Astrocyte (in vitro differentiated cells and primary cell): ENCODE results near the gene COPZ1. TPM values are rescaled to one million over a fixed set of nuclear protein-coding genes. Genes with fewer than 3 reads are reported as not detected.
"Not testable (repeated sequence)": the region's sequence is repeated elsewhere in the genome, so short reads cannot be mapped to it uniquely, and the experiment has no call there.

ENCODE experiments used
- DNase-seq: peaks from one replicate; pipeline ENCODE4 v3.0.0-alpha.2; 2010; ENCODE audit warnings: low read depth
- FAIRE-seq: peaks from 2 replicates; lab custom pipeline; 2011; peaks lifted over from hg19 to GRCh38; lab: Jason Lieb, UNC
- H2AFZ ChIP-seq: 2 replicates; pipeline ENCODE4 v1.6.0; 2012; ENCODE audit warnings: low read depth, low read length, inconsistent platforms
- H3K27ac ChIP-seq: 2 replicates; pipeline ENCODE4 v1.5.1; 2011; ENCODE audit warnings: low read depth, low read length, inconsistent platforms
- H3K27me3 ChIP-seq: 2 replicates; pipeline ENCODE4 v1.6.0; 2011; ENCODE audit warnings: low read length, inconsistent platforms; ENCODE audit not compliant: insufficient read depth
- H3K36me3 ChIP-seq: 2 replicates; pipeline ENCODE4 v1.5.1; 2011; ENCODE audit warnings: low read length, inconsistent platforms; ENCODE audit not compliant: insufficient read depth
- H3K4me1 ChIP-seq: 2 replicates; pipeline ENCODE4 v1.5.1; 2011; ENCODE audit warnings: low read length, inconsistent platforms; ENCODE audit not compliant: insufficient read depth
- H3K4me2 ChIP-seq: 2 replicates; pipeline ENCODE4 v1.6.0; 2012; ENCODE audit warnings: low read length, inconsistent platforms
- H3K4me3 ChIP-seq: 2 replicates; pipeline ENCODE4 v1.5.1; 2011; ENCODE audit warnings: low read depth, mild to moderate bottlenecking, low read length, inconsistent platforms; ENCODE audit not compliant: insufficient read depth
- H3K79me2 ChIP-seq: 2 replicates; pipeline ENCODE4 v1.6.0; 2012; ENCODE audit warnings: mild to moderate bottlenecking, low read length, inconsistent platforms; ENCODE audit not compliant: insufficient read depth
- H3K9ac ChIP-seq: 2 replicates; pipeline ENCODE4 v1.6.0; 2012; ENCODE audit warnings: mild to moderate bottlenecking, low read length, inconsistent platforms
- H3K9me3 ChIP-seq: 2 replicates; pipeline ENCODE4 v1.5.1; 2012; ENCODE audit warnings: low read depth, mild to moderate bottlenecking, low read length, inconsistent platforms; ENCODE audit not compliant: insufficient read depth
- H4K20me1 ChIP-seq: 2 replicates; pipeline ENCODE4 v1.6.0; 2012; ENCODE audit warnings: low read length, inconsistent platforms; ENCODE audit not compliant: insufficient read depth
- H3K27ac Mint-ChIP-seq: one replicate; pipeline ENCODE4 v1.8.0; 2021; ENCODE audit warnings: mild to moderate bottlenecking, mixed read lengths; ENCODE audit not compliant: unreplicated experiment
- H3K27me3 Mint-ChIP-seq: one replicate; pipeline ENCODE4 v1.8.0; 2021; ENCODE audit warnings: low read depth, mixed read lengths; ENCODE audit not compliant: unreplicated experiment
- H3K36me3 Mint-ChIP-seq: one replicate; pipeline ENCODE4 v1.8.0; 2021; ENCODE audit warnings: low read depth, mixed read lengths; ENCODE audit not compliant: unreplicated experiment
- H3K4me1 Mint-ChIP-seq: one replicate; pipeline ENCODE4 v1.8.0; 2021; ENCODE audit warnings: low read depth, mixed read lengths; ENCODE audit not compliant: unreplicated experiment
- H3K4me3 Mint-ChIP-seq: one replicate; pipeline ENCODE4 v1.8.0; 2021; ENCODE audit warnings: mild to moderate bottlenecking, moderate library complexity, mixed read lengths; ENCODE audit not compliant: unreplicated experiment
- H3K9me3 Mint-ChIP-seq: one replicate; pipeline ENCODE4 v1.8.0; 2021; ENCODE audit warnings: mild to moderate bottlenecking, mixed read lengths; ENCODE audit not compliant: unreplicated experiment
- EZH2 ChIP-seq: IDR thresholded peaks from 2 replicates; pipeline ENCODE4 v1.6.1; 2012; ENCODE audit warnings: mild to moderate bottlenecking, low read length, inconsistent platforms; ENCODE audit not compliant: insufficient read depth
- total RNA-seq: library from RNA; stranded (reverse); gene quantifications from 2 replicates; pipeline ENCODE4 v1.2.1, GENCODE V29; 2021
- TF ChIP-seq, protein P1 (sequence below): IDR thresholded peaks from 2 replicates; pipeline ENCODE4 v1.5.1; 2011; ENCODE audit warnings: low read depth, mild to moderate bottlenecking, inconsistent platforms, low read length, moderate library complexity; ENCODE audit not compliant: insufficient read depth

COPZ1 gene
- total RNA-seq, 1 donor from 2014 or later, result 136 TPM

DNA sequence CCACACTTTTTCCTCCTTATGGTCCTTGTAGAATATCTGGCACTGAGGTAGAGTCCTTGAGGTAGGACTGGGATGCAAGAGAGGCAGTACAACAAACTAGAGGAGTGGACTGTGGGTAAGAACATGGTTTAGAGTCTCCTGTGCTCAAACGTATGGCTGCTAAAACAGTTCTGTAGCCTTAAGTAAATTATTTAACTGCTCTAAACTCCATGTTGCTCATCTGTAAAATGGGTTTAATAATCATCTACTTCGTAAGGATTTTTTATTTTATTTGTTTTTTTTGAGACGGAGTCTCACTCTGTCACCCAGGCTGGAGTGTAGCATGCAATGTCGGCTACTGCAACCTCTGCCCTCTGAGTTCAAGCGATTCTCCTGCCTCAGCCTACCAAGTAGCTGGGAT, 3.6 kb upstream of the COPZ1 start:
- peaks cover 5% of the 10 kb centered on the region for H3K27me3 Mint-ChIP-seq
- H3K4me2 ChIP-seq, result no peak overlapping the region
- no peaks in the 10 kb centered on the region for H3K9me3 ChIP-seq
- H3K9ac ChIP-seq, result no peak overlapping the region
- DNase-seq (no peak), FAIRE-seq (no peak)
- H2AFZ ChIP-seq, result no peak overlapping the region
- H3K27me3 ChIP-seq, result no peaks in the 10 kb centered on the region
- H3K27ac Mint-ChIP-seq, result no peak overlapping the region
- peaks cover 3% of the 10 kb centered on the region for H3K36me3 Mint-ChIP-seq
- H3K4me3 Mint-ChIP-seq, result peak overlapping the region; percentile 1
- H3K27ac ChIP-seq, result no peak overlapping the region
- H4K20me1 ChIP-seq, result no peaks in the 10 kb centered on the region
- no peak overlapping the region for H3K4me3 ChIP-seq
- no peaks in the 10 kb centered on the region for H3K36me3 ChIP-seq
- H3K4me1 Mint-ChIP-seq, result peaks cover 2% of the 10 kb centered on the region
- H3K79me2 ChIP-seq, result peaks cover 10% of the 10 kb centered on the region
- H3K4me1 ChIP-seq, result peaks cover 2% of the 10 kb centered on the region
- no peak for TF ChIP-seq EZH2
- TF ChIP-seq, protein P1, sequence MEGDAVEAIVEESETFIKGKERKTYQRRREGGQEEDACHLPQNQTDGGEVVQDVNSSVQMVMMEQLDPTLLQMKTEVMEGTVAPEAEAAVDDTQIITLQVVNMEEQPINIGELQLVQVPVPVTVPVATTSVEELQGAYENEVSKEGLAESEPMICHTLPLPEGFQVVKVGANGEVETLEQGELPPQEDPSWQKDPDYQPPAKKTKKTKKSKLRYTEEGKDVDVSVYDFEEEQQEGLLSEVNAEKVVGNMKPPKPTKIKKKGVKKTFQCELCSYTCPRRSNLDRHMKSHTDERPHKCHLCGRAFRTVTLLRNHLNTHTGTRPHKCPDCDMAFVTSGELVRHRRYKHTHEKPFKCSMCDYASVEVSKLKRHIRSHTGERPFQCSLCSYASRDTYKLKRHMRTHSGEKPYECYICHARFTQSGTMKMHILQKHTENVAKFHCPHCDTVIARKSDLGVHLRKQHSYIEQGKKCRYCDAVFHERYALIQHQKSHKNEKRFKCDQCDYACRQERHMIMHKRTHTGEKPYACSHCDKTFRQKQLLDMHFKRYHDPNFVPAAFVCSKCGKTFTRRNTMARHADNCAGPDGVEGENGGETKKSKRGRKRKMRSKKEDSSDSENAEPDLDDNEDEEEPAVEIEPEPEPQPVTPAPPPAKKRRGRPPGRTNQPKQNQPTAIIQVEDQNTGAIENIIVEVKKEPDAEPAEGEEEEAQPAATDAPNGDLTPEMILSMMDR, result no peak
- no peaks in the 10 kb centered on the region for H3K9me3 Mint-ChIP-seq

DNA sequence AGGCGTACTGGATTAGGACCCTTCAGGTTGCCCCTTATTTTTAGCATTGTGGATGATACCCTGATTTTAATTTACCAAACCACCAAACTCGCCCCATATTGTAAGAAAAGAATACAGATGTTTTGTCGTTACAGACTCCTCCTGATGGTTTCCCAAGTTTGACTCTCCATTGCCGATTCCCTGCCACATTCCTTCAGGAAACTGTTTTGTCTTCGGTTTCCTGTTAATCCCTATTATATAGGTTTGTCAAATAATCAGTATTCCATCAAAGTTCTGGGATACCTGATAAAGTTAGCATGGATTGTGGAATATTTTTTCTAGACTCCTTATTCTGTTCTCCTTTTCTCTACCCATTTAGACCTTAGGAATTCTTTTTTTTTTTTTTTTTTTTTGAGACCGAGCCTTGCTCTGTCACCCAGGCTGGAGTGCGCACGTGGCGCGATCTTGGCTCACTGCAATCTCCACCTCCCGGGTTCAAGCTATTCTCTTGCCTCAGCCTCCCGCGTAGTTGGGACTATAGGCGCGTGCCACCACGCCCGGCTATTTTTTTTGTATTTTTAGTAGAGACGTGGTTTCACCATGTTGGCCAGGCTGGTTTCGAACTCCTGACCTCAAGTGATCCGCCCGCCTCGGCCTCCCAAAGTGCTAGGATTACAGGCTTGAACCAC, 645 bp downstream of the COPZ1 start:
- not testable (repeated sequence) for FAIRE-seq, H3K9me3 ChIP-seq, DNase-seq, H3K27me3 Mint-ChIP-seq, H4K20me1 ChIP-seq, H3K9me3 Mint-ChIP-seq, H3K36me3 Mint-ChIP-seq, H3K27me3 ChIP-seq, H3K36me3 ChIP-seq
- H2AFZ ChIP-seq, result peak overlapping the region; percentile 38
- Mint-ChIP-seq H3K4me1 (peaks cover 20% of the 10 kb centered on the region), H3K27ac (peak overlapping the region; percentile 100), H3K4me3 (peak overlapping the region; percentile 99)
- peak overlapping the region; percentile 90 for H3K4me2 ChIP-seq
- peaks cover 48% of the 10 kb centered on the region for H3K79me2 ChIP-seq
- peak overlapping the region; percentile 97 for H3K27ac ChIP-seq
- H3K4me3 ChIP-seq, result peak overlapping the region; percentile 94
- peaks cover 19% of the 10 kb centered on the region for H3K4me1 ChIP-seq
- peak overlapping the region; percentile 99 for H3K9ac ChIP-seq

DNA sequence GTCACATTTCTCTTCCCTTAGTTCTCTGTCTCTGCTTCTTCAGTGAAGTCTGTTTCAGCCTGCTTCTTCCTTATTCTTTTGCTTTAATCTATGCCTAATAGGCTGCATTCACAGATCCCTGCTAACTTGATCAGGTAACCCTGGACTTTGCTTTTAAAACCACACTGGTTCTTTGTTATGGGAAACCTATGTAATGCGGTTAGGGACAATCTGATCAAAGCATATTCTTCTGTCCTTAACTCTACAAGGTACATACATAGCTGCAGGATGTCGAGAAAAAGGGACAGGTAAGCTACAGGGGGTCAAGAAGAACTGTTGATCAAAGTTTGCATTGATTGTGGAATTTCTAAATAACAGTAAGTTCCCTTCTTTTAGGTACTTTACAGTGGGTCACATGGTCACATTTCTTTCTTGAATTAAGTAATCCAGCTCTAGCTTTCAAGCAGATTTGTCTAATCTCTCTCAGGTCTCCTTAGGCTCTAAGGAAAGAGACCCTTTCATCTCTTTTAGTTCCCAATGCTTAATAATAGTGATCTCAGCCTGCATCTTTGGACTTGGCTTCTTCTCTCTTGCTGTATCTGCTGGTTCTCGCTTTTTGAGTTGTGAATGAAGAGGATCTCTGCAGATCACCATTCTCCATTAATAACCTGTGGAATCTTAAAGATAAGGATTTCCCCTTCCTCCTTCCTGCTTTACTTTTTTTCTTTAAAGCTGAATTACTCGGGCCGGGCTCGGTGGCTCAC, 3.8 kb downstream of the COPZ1 start:
- peak overlapping the region; percentile 3 for H3K27ac Mint-ChIP-seq
- H3K4me1 Mint-ChIP-seq, result peaks cover 28% of the 10 kb centered on the region
- no peaks in the 10 kb centered on the region for H3K36me3 ChIP-seq
- FAIRE-seq (no peak), DNase-seq (no peak)
- peak overlapping the region; percentile 16 for H3K4me3 Mint-ChIP-seq
- H3K4me1 ChIP-seq, result peaks cover 22% of the 10 kb centered on the region
- no peak overlapping the region for H3K27ac ChIP-seq
- TF ChIP-seq EZH2, result no peak
- TF ChIP-seq, protein P1, result no peak
- H2AFZ ChIP-seq, result no peak overlapping the region
- peak overlapping the region; percentile 45 for H3K4me2 ChIP-seq
- no peaks in the 10 kb centered on the region for H3K27me3 Mint-ChIP-seq
- H3K4me3 ChIP-seq, result no peak overlapping the region
- no peaks in the 10 kb centered on the region for H3K27me3 ChIP-seq
- peaks cover 8% of the 10 kb centered on the region for H4K20me1 ChIP-seq
- no peak overlapping the region for H3K9ac ChIP-seq
- H3K36me3 Mint-ChIP-seq, result peaks cover 5% of the 10 kb centered on the region
- H3K9me3 ChIP-seq, result no peaks in the 10 kb centered on the region
- peaks cover 78% of the 10 kb centered on the region for H3K79me2 ChIP-seq
- no peaks in the 10 kb centered on the region for H3K9me3 Mint-ChIP-seq
